ENCODE measurements around the gene LCN12.

Gene LCN12

GRCh38 chr9:136927343-136928271 lies 24.5 kb upstream of the LCN12 start:
- no peak for DNase-seq (ENCODE audit: low read depth)

GRCh38 chr9:136928591-136928990 lies 23.5 kb upstream of the LCN12 start:
- no peak for DNase-seq (ENCODE audit: low read depth)

- DNase-seq (ENCODE audit: low read depth), result no peak
Measured at GRCh38 chr9:136930014-136930413, 22.1 kb upstream of the LCN12 start.

GRCh38 chr9:136931611-136932130 lies 20.4 kb upstream of the LCN12 start:
- DNase-seq (ENCODE audit: low read depth), result no peak

DNA sequence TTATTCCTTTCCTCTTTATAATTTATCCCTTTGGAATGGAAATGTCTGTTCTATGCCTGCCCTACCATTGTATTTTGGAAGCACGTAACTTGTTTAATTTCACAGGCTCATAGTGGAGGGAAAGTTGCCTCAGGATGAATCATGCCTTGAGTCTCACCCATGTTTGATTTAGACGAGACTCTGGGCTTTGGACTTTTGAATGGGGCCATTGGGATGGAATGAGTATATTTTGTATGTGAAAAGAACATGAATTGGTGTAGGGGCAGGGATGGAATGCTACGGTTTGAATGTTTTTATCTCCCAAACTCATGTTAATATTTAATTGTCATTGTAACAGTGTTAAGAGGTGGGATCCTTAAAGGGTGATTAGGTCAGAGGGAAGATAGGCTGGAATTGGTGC lies 17.8 kb upstream of the LCN12 start:
- DNase-seq (ENCODE audit: low read depth), result no peak

GRCh38 chr9:136935651-136936050 lies 16.4 kb upstream of the LCN12 start:
- no peak for DNase-seq (ENCODE audit: low read depth)

DNA sequence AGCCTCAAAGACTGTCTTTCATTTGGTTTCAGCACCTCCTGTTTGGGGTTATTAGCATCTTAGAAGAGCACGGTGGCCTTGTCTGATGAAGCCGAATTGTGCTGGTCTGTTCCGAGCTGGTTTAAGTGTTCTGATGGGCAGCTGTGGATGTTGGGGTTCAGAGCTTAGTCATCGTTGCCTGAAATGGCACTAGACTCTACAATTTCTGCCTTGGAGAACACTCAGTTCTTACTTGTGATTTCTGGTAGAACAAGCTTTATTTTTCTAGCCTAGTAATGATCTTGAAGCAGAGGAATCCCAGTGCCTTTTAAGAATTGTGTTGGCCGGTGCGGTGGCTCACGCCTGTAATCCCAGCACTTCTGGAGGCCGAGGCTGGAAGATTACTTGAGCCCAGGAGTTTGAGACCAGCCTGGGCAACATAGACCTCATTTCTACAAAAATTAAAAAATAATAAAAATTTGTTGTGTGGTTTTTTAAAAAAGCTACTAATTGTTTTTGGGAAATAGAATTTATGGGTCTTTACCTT lies 15.4 kb upstream of the LCN12 start:
- DNase-seq (ENCODE audit: low read depth), result no peak

- DNase-seq (ENCODE audit: low read depth), result no peak
Measured at GRCh38 chr9:136937186-136938001, 14.7 kb upstream of the LCN12 start.

- DNase-seq (ENCODE audit: low read depth), result no peak
Measured at GRCh38 chr9:136939431-136939995, 12.6 kb upstream of the LCN12 start.

- DNase-seq (ENCODE audit: low read depth), result no peak
Measured at GRCh38 chr9:136939996-136940525, 12.0 kb upstream of the LCN12 start.

- no peak for DNase-seq (ENCODE audit: low read depth)
Measured at GRCh38 chr9:136940526-136941230, 11.4 kb upstream of the LCN12 start.

GRCh38 chr9:136941231-136942111 lies 10.6 kb upstream of the LCN12 start:
- no peak for DNase-seq (ENCODE audit: low read depth)

- DNase-seq (ENCODE audit: low read depth), result no peak
Measured at GRCh38 chr9:136942112-136942880, 9.8 kb upstream of the LCN12 start.

DNA sequence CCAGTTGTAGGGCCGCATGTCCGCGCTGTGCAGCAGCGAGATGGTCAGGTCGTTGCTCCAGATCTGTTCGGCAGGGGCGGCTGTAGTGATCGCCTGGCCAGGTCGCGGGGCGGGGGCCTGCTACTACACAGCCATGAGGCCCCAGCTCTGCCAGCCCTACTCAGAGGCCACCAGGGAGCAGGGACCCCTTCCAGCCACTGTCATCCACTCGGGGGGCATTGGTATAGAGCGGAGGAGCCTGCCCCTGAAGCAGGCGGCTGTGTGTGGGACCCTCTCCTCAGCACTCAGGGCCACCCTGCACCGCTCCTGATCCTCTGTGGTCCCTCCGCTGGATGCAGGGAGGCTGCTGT lies 9.2 kb upstream of the LCN12 start:
- no peak for DNase-seq (ENCODE audit: low read depth)

DNA sequence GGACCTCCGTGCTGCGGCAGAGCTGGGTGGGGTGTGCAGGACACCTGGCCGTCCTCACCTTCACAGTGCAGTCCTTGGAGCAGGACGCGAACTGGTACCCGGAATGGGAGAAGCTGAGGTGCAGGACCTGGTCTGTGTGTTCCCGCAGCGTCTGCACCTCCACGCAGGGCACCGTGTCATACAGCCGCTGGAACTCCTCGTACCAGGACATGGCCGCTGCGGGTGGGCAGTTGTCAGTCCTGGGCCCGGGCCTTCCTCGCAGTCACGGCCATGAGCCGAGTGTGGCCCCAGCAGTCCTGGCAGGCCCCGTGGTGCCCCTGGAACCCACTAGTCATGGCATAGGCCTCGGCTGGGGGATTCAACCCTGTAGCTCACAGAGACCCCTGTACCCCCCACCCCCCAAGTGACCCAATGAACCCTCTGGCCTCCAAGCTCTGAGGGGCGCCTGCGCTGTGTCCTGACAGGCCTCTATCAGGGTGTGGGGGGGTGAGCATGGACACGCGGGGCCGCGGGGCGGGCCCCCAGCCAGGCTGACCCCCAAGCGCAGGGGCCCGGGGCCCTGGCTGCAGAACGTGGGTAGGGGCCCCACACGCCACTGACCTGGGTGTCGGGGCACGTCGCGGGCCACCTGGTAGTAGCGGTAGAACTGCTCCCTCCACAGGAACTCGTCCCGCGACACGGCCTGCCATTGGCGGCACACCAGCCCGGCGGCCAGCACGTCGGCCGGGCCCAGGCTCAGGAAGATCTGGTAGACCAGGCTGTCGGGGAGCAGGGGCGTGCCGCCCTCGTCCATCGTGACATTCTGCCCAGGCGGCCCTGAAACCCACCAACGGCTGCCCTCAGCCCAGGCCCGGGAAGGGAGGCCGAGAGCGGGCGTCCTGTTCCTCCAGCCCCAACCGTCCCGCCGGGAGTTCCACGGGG lies 8.5 kb upstream of the LCN12 start:
- DNase-seq (ENCODE audit: low read depth), result no peak

- DNase-seq (ENCODE audit: low read depth), result no peak
Measured at GRCh38 chr9:136944212-136944518, 7.9 kb upstream of the LCN12 start.

DNA sequence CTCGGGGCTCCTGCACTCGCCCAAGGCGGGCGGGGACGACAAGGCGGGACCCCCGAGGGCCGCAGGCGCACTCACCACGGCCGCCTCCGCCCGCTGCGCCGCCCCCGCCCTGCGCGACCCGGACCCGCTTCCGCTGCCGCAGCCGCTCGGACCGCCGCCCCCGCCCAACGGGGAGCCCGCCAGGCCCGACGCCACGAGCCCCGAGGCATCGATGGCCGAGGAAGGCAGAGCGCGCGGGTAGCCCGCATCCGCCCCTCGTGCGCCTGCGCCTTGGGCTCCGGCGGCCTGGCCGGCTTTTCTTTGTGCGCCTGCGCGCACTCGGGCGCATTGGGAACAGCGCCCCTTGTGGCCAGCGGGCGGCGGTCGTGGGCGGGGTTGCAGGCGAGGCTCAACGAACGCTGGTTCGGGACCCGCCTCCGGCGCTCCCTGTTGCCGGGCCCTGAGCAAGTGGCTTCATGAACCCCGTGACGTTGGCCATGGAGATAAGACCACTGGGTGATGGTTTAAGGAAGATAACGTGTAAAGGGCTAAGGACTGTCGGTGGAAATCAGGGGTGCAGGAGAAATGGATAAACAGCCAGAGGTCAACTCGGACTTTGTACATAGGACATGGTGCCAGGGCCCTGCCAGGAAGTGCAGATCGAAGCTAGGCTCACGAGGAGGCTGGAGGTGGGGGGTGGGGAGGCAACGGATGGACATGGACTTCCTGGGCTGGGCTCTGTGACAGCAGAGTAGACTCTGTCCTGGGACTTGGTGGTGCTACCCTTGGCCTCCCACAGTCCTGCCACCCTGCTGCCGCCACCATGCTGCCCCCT lies 7.3 kb upstream of the LCN12 start, which contains the start of the genes C8G and FBXW5:
Gene C8G, plus strand, starts transcription at position 725 of the 814 bp plus-strand sequence. Its CDS starts 78 bp downstream, at position 803.
Gene FBXW5, minus strand, starts transcription at position 220 of the 814 bp plus-strand sequence. CDS start 655 bp downstream, outside the sequence.
- peak; percentile 83 for DNase-seq (ENCODE audit: low read depth)
